ENCODE measurements around the gene PTPRA. TPM values are rescaled to one million over a fixed set of nuclear protein-coding genes. Genes with fewer than 3 reads are reported as not detected.

PTPRA gene
- total and polyA plus RNA-seq, 2 of the 13 experiments (the other 11 are each of a cell fraction or from before 2014, with no cell fraction given): 47.2 to 127 TPM

- TF ChIP-seq, protein P1, sequence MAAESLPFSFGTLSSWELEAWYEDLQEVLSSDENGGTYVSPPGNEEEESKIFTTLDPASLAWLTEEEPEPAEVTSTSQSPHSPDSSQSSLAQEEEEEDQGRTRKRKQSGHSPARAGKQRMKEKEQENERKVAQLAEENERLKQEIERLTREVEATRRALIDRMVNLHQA (CRISPR knock-in tag; IDR thresholded peaks at IDR 0.05): no peak; the same call in 1 of the 2 replicates
- peak; percentile 86 for TF ChIP-seq YY1 (IDR thresholded peaks at IDR 0.05; ENCODE audit: insufficient read depth, insufficient replicate concordance, low read depth, low read length)
- peak; percentile 63; the same call in 1 of the 2 replicates for TF ChIP-seq ZNF30 (CRISPR knock-in tag; IDR thresholded peaks at IDR 0.05)
- peak; percentile 85; the same call in 1 of the 2 replicates for TF ChIP-seq ZNF367 (CRISPR knock-in tag; IDR thresholded peaks at IDR 0.05; ENCODE audit: borderline replicate concordance)
- TF ChIP-seq TEAD3 (CRISPR knock-in tag; optimal IDR thresholded peaks at IDR 0.05; ENCODE audit: borderline replicate concordance): peak; percentile 57
- peak; percentile 85 for TF ChIP-seq MED13 (CRISPR knock-in tag; IDR thresholded peaks at IDR 0.05)
- TF ChIP-seq THAP11 (CRISPR knock-in tag; IDR thresholded peaks at IDR 0.05): peak; percentile 99
- peak; percentile 100 for TF ChIP-seq ZFX (CRISPR knock-in tag; IDR thresholded peaks at IDR 0.05; ENCODE audit: low read depth)
- no peak for TF ChIP-seq ARNT (IDR thresholded peaks at IDR 0.05)
- TF ChIP-seq ARHGAP35 (CRISPR knock-in tag; IDR thresholded peaks at IDR 0.05; ENCODE audit: borderline replicate concordance): peak; percentile 97
- no peak for TF ChIP-seq GTF2F1 (IDR thresholded peaks at IDR 0.05; ENCODE audit: low read length)
- TF ChIP-seq ZNF317 (CRISPR knock-in tag; IDR thresholded peaks at IDR 0.05): no peak
- TF ChIP-seq ATM (IDR thresholded peaks at IDR 0.05; ENCODE audit: borderline replicate concordance): no peak
- peak; percentile 91 for TF ChIP-seq ZNF331 (CRISPR knock-in tag; IDR thresholded peaks at IDR 0.05)
- no peak for TF ChIP-seq SYNCRIP (IDR thresholded peaks at IDR 0.05; ENCODE audit: insufficient read depth, low read depth, low read length)
- peak; percentile 52 for TF ChIP-seq FOXO1 (CRISPR knock-in tag; IDR thresholded peaks at IDR 0.05)
- TF ChIP-seq SALL2 (CRISPR knock-in tag; IDR thresholded peaks at IDR 0.05): peak; percentile 97
- 0 out of 2 replicates have a peak, but pooled peaks have one; percentile 22 for TF ChIP-seq SRF (IDR thresholded peaks at IDR 0.05; ENCODE audit: low read depth, low read length)
- TF ChIP-seq PAWR (CRISPR knock-in tag; IDR thresholded peaks at IDR 0.05; ENCODE audit: borderline replicate concordance): no peak
- peak; percentile 74; the same call in 1 of the 2 replicates for TF ChIP-seq E2F5 (CRISPR knock-in tag; conservative IDR thresholded peaks at IDR 0.05)
Measured at GRCh38 chr20:3045816-3046676, 172.8 kb downstream of the PTPRA start, which contains the start of gene MRPS26 (continued).
